GM18868 (cell line): ENCODE results near the gene SLC35B2.

Source experiments
- ATAC-seq: cut with Tn5 transposase; IDR thresholded peaks from one replicate; pipeline ENCODE4 v1.9.1; 2021; ENCODE audit warnings: mild to moderate bottlenecking, moderate library complexity; ENCODE audit not compliant: unreplicated experiment

The SLC35B2 gene

GRCh38 chr6:44257025-44257752 is at the start of gene SLC35B2:
Gene SLC35B2, minus strand, starts transcription at chr6:44257528. Its CDS starts 118 bp downstream, at chr6:44257410.
- peak; percentile 51 for ATAC-seq

GRCh38 chr6:44306710-44307109 is 49.4 kb upstream of the SLC35B2 start:
- no peak for ATAC-seq

GRCh38 chr6:44305200-44305725 is 47.9 kb upstream of the SLC35B2 start:
- no peak for ATAC-seq

- no peak for ATAC-seq
These were observed 47.2 kb upstream of the SLC35B2 start for GRCh38 chr6:44304282-44305199.

- no peak for ATAC-seq
These were observed 46.5 kb upstream of the SLC35B2 start for GRCh38 chr6:44303842-44304241.

- ATAC-seq = no peak
These were observed 45.5 kb upstream of the SLC35B2 start for GRCh38 chr6:44302856-44303255.

GRCh38 chr6:44301782-44302564 is 44.6 kb upstream of the SLC35B2 start:
- no peak for ATAC-seq

GRCh38 chr6:44301106-44301505 is 43.8 kb upstream of the SLC35B2 start:
- no peak for ATAC-seq

GRCh38 chr6:44300292-44300823 is 43.0 kb upstream of the SLC35B2 start:
- no peak for ATAC-seq

GRCh38 chr6:44298864-44299263 is 41.5 kb upstream of the SLC35B2 start:
- no peak for ATAC-seq

- no peak for ATAC-seq
These were observed 40.9 kb upstream of the SLC35B2 start for GRCh38 chr6:44298055-44298803.

GRCh38 chr6:44297063-44298038 is 40.0 kb upstream of the SLC35B2 start:
- no peak for ATAC-seq

GRCh38 chr6:44294832-44295791 is 37.8 kb upstream of the SLC35B2 start:
- ATAC-seq = no peak

- no peak for ATAC-seq
These were observed 35.5 kb upstream of the SLC35B2 start for GRCh38 chr6:44292661-44293365.

GRCh38 chr6:44291841-44292240 is 34.5 kb upstream of the SLC35B2 start:
- no peak for ATAC-seq

GRCh38 chr6:44289726-44290260 is 32.5 kb upstream of the SLC35B2 start:
- ATAC-seq = no peak

GRCh38 chr6:44286747-44287146 is 29.4 kb upstream of the SLC35B2 start:
- no peak for ATAC-seq
